Measurements from ENCODE around the gene HCN3. TPM values are rescaled to one million over a fixed set of nuclear protein-coding genes. Genes with fewer than 3 reads are reported as not detected.
"Not testable (repeated sequence)": the region's sequence is repeated elsewhere in the genome, so short reads cannot be mapped to it uniquely, and the experiment has no call there.

HCN3 gene
- total RNA-seq, 2 experiments from 2014 or later = 5.4 to 6.1 TPM

GRCh38 chr1:155277902-155278688 is 832 bp downstream of the HCN3 start:
- H3K9me3 Mint-ChIP-seq (ENCODE audit: low read depth) = no peaks in the 10 kb centered on the region
- H3K27ac Mint-ChIP-seq = no peak overlapping the region
- peaks cover 29% of the 10 kb centered on the region for H3K4me1 Mint-ChIP-seq
- DNase-seq (peak; percentile 78), ATAC-seq (peak; percentile 13)
- H3K27me3 Mint-ChIP-seq = no peaks in the 10 kb centered on the region
- CTCF ChIA-PET = interaction anchor here (0.9 to 3.7 kb wide), 8 partner anchors 14 to 314 kb away, joined by 3 to 28 read pairs (median 4); partner anchors contain the start of genes FDPS and KRTCAP2
- peak overlapping the region; percentile 68 for H3K4me3 Mint-ChIP-seq
- H3K36me3 Mint-ChIP-seq = no peaks in the 10 kb centered on the region

- CTCF ChIA-PET = interaction anchor here (0.7 to 3.7 kb wide), 10 partner anchors 13 to 314 kb away, joined by 3 to 28 read pairs (median 4); partner anchors contain the start of genes FDPS and KRTCAP2
- peaks cover 25% of the 10 kb centered on the region for H3K4me1 Mint-ChIP-seq
- no peak for ATAC-seq
- H3K27me3 Mint-ChIP-seq = no peaks in the 10 kb centered on the region
- H3K9me3 Mint-ChIP-seq (ENCODE audit: low read depth) = no peaks in the 10 kb centered on the region
- no peaks in the 10 kb centered on the region for H3K36me3 Mint-ChIP-seq
- H3K4me3 Mint-ChIP-seq = peak overlapping the region; percentile 68
- no peak for DNase-seq
- no peak overlapping the region for H3K27ac Mint-ChIP-seq
Observed at GRCh38 chr1:155278689-155279160, 1.5 kb downstream of the HCN3 start.

- no peak overlapping the region for H3K4me3 Mint-ChIP-seq
Observed at GRCh38 chr1:155279268-155279667, 2.0 kb downstream of the HCN3 start.

GRCh38 chr1:155282488-155283091 is 5.3 kb downstream of the HCN3 start:
- Mint-ChIP-seq H3K9me3 (ENCODE audit: low read depth) (no peaks in the 10 kb centered on the region), H3K36me3 (no peaks in the 10 kb centered on the region), H3K4me3 (no peak overlapping the region), H3K27ac (no peak overlapping the region), H3K4me1 (peaks cover 6% of the 10 kb centered on the region), H3K27me3 (no peaks in the 10 kb centered on the region)
- CTCF ChIA-PET = interaction anchor here (1.8 to 2.5 kb wide), 2 partner anchors 32 to 41 kb away, joined by 6 to 10 read pairs; no protein-coding TSS in a partner anchor
- ATAC-seq (no peak), DNase-seq (no peak)

More at GRCh38 chr1:155279268-155279667, 2.0 kb downstream of the HCN3 start:
- H3K27me3 Mint-ChIP-seq = no peaks in the 10 kb centered on the region
- no peaks in the 10 kb centered on the region for H3K36me3 Mint-ChIP-seq
- ATAC-seq (no peak), DNase-seq (no peak)
- CTCF ChIA-PET = interaction anchor here (0.7 to 3.7 kb wide), 9 partner anchors 13 to 313 kb away, joined by 3 to 28 read pairs (median 5); partner anchors contain the start of genes FDPS and KRTCAP2
- H3K9me3 Mint-ChIP-seq (ENCODE audit: low read depth) = no peaks in the 10 kb centered on the region
- H3K27ac Mint-ChIP-seq = no peak overlapping the region
- H3K4me1 Mint-ChIP-seq = peaks cover 22% of the 10 kb centered on the region

GRCh38 chr1:155284476-155284875 is 7.2 kb downstream of the HCN3 start:
- H3K36me3 Mint-ChIP-seq = no peaks in the 10 kb centered on the region
- ATAC-seq (no peak), DNase-seq (no peak)
- H3K4me3 Mint-ChIP-seq = no peak overlapping the region
- H3K27me3 Mint-ChIP-seq = no peaks in the 10 kb centered on the region
- CTCF ChIA-PET = interaction anchor here (1.6 kb wide), 1 partner anchor 39 kb away, joined by 3 read pairs; no protein-coding TSS in a partner anchor
- H3K27ac Mint-ChIP-seq = no peak overlapping the region
- H3K4me1 Mint-ChIP-seq = no peaks in the 10 kb centered on the region
- no peaks in the 10 kb centered on the region for H3K9me3 Mint-ChIP-seq (ENCODE audit: low read depth)

GRCh38 chr1:155285063-155285462 is 7.8 kb downstream of the HCN3 start:
- ATAC-seq = no peak
- Mint-ChIP-seq H3K36me3 (no peaks in the 10 kb centered on the region), H3K9me3 (ENCODE audit: low read depth) (no peaks in the 10 kb centered on the region), H3K4me1 (no peaks in the 10 kb centered on the region), H3K4me3 (no peak overlapping the region), H3K27ac (no peak overlapping the region), H3K27me3 (no peaks in the 10 kb centered on the region)
- CTCF ChIA-PET = interaction anchor here (0.5 to 1.6 kb wide), 2 partner anchors 38 to 311 kb away, joined by 3 to 4 read pairs; no protein-coding TSS in a partner anchor
- no peak for DNase-seq

- DNase-seq (no peak), ATAC-seq (no peak)
- Mint-ChIP-seq H3K9me3 (ENCODE audit: low read depth) (no peaks in the 10 kb centered on the region), H3K27me3 (no peaks in the 10 kb centered on the region), H3K4me1 (no peaks in the 10 kb centered on the region), H3K36me3 (no peaks in the 10 kb centered on the region), H3K27ac (no peak overlapping the region), H3K4me3 (no peak overlapping the region)
- CTCF ChIA-PET = interaction anchor here (1.6 kb wide), 1 partner anchor 38 kb away, joined by 3 read pairs; no protein-coding TSS in a partner anchor
Observed at GRCh38 chr1:155285631-155286044, 8.4 kb downstream of the HCN3 start.

- CTCF ChIA-PET = no interaction called here
- Mint-ChIP-seq H3K9me3 (ENCODE audit: low read depth) (no peaks in the 10 kb centered on the region), H3K4me1 (no peaks in the 10 kb centered on the region), H3K4me3 (no peak overlapping the region), H3K36me3 (no peaks in the 10 kb centered on the region), H3K27me3 (peaks cover 3% of the 10 kb centered on the region), H3K27ac (no peak overlapping the region)
- no peak for ATAC-seq
- DNase-seq = no peak
Observed at GRCh38 chr1:155286544-155286943, 9.3 kb downstream of the HCN3 start.

GRCh38 chr1:155287987-155288543 is 10.8 kb downstream of the HCN3 start:
- CTCF ChIA-PET = no interaction called here
- H3K27me3 Mint-ChIP-seq = peaks cover 4% of the 10 kb centered on the region
- ATAC-seq (no peak), DNase-seq (no peak)
- no peak overlapping the region for H3K27ac Mint-ChIP-seq
- no peaks in the 10 kb centered on the region for H3K36me3 Mint-ChIP-seq
- no peaks in the 10 kb centered on the region for H3K4me1 Mint-ChIP-seq
- no peaks in the 10 kb centered on the region for H3K9me3 Mint-ChIP-seq (ENCODE audit: low read depth)
- no peak overlapping the region for H3K4me3 Mint-ChIP-seq

- not testable (repeated sequence) for H3K4me3 Mint-ChIP-seq; H3K36me3 Mint-ChIP-seq; ATAC-seq; H3K4me1 Mint-ChIP-seq; H3K9me3 Mint-ChIP-seq (ENCODE audit: low read depth); DNase-seq; H3K27ac Mint-ChIP-seq
- peaks cover 30% of the 10 kb centered on the region for H3K27me3 Mint-ChIP-seq
- CTCF ChIA-PET = interaction anchor here (1.8 kb wide), 1 partner anchor 11 kb away, joined by 7 read pairs; no protein-coding TSS in a partner anchor
Observed at GRCh38 chr1:155291006-155291405, 13.7 kb downstream of the HCN3 start.

- Mint-ChIP-seq H3K4me3 (no peak overlapping the region), H3K36me3 (no peaks in the 10 kb centered on the region), H3K4me1 (peaks cover 7% of the 10 kb centered on the region), H3K9me3 (ENCODE audit: low read depth) (no peaks in the 10 kb centered on the region), H3K27me3 (peaks cover 46% of the 10 kb centered on the region), H3K27ac (no peak overlapping the region)
- CTCF ChIA-PET = interaction anchor here (0.6 to 1.7 kb wide), 3 partner anchors 15 to 42 kb away, joined by 3 to 5 read pairs (median 3); no protein-coding TSS in a partner anchor
- ATAC-seq (no peak), DNase-seq (no peak)
Observed at GRCh38 chr1:155293086-155293749, 16.0 kb downstream of the HCN3 start.

- Mint-ChIP-seq H3K4me3 (peak overlapping the region; percentile 25), H3K36me3 (no peaks in the 10 kb centered on the region), H3K27ac (no peak overlapping the region), H3K4me1 (peaks cover 7% of the 10 kb centered on the region), H3K27me3 (peaks cover 46% of the 10 kb centered on the region), H3K9me3 (ENCODE audit: low read depth) (no peaks in the 10 kb centered on the region)
- DNase-seq (no peak), ATAC-seq (no peak)
- CTCF ChIA-PET = no interaction called here
Observed at GRCh38 chr1:155294520-155295182, 17.4 kb downstream of the HCN3 start.
